HUES6 (cell line): ENCODE results near the gene LHFPL6.
A peak's percentile ranks its signal among the peaks of the same experiment; 100 is the strongest.

Experiments used
- H3K27ac ChIP-seq: 2 replicates; pipeline ENCODE4 v1.7.0; 2013; ENCODE audit warnings: low read depth, mild to moderate bottlenecking, low read length, inconsistent platforms
- H3K27me3 ChIP-seq: 2 replicates; pipeline ENCODE4 v1.6.1; 2013; ENCODE audit warnings: low read length; ENCODE audit not compliant: control insufficient read depth, insufficient read depth
- H3K36me3 ChIP-seq: 2 replicates; pipeline ENCODE4 v1.6.1; 2013; ENCODE audit warnings: low read length; ENCODE audit not compliant: control insufficient read depth, insufficient read depth
- H3K4me1 ChIP-seq: 2 replicates; pipeline ENCODE4 v1.6.1; 2013; ENCODE audit warnings: low read length; ENCODE audit not compliant: control insufficient read depth, insufficient read depth
- H3K4me3 ChIP-seq: 2 replicates; pipeline ENCODE4 v1.5.1; 2013; ENCODE audit warnings: low read depth, low read length
- H3K9ac ChIP-seq: one replicate; pipeline ENCODE4 v1.6.1; 2013; ENCODE audit warnings: mild to moderate bottlenecking, low read length
- H3K9me3 ChIP-seq: 2 replicates; pipeline ENCODE4 v1.6.1; 2013; ENCODE audit warnings: low read depth, low read length; ENCODE audit not compliant: control insufficient read depth, insufficient read depth

Gene LHFPL6

GRCh38 chr13:39494006-39494405 is 109.0 kb downstream of the LHFPL6 start:
- peaks cover 75% of the 10 kb centered on the region for H3K4me1 ChIP-seq
- H3K9ac ChIP-seq: no peak overlapping the region
- H3K4me3 ChIP-seq: no peak overlapping the region
- H3K9me3 ChIP-seq: no peaks in the 10 kb centered on the region
- peaks cover 4% of the 10 kb centered on the region; the same call in 1 of the 2 replicates for H3K27me3 ChIP-seq
- H3K36me3 ChIP-seq: no peaks in the 10 kb centered on the region
- H3K27ac ChIP-seq: no peak overlapping the region

GRCh38 chr13:39490136-39490535 is 112.9 kb downstream of the LHFPL6 start:
- H3K4me3 ChIP-seq: peak overlapping the region; percentile 30
- peak overlapping the region; percentile 51 for H3K9ac ChIP-seq
- no peaks in the 10 kb centered on the region for H3K36me3 ChIP-seq
- peaks cover 61% of the 10 kb centered on the region for H3K4me1 ChIP-seq
- H3K9me3 ChIP-seq: no peaks in the 10 kb centered on the region
- peaks cover 8% of the 10 kb centered on the region; the same call in 1 of the 2 replicates for H3K27me3 ChIP-seq
- H3K27ac ChIP-seq: peak overlapping the region; percentile 66

- no peaks in the 10 kb centered on the region for H3K36me3 ChIP-seq
- peaks cover 5% of the 10 kb centered on the region; the same call in 1 of the 2 replicates for H3K27me3 ChIP-seq
- no peak overlapping the region for H3K27ac ChIP-seq
- H3K4me3 ChIP-seq: no peak overlapping the region
- no peaks in the 10 kb centered on the region for H3K9me3 ChIP-seq
- H3K9ac ChIP-seq: no peak overlapping the region
- peaks cover 63% of the 10 kb centered on the region for H3K4me1 ChIP-seq
Observed at GRCh38 chr13:39486758-39487157, 116.2 kb downstream of the LHFPL6 start.

GRCh38 chr13:39485314-39485700 is 117.7 kb downstream of the LHFPL6 start:
- no peaks in the 10 kb centered on the region for H3K36me3 ChIP-seq
- H3K27ac ChIP-seq: no peak overlapping the region

GRCh38 chr13:39484506-39485313 is 118.3 kb downstream of the LHFPL6 start:
- no peaks in the 10 kb centered on the region for H3K36me3 ChIP-seq
- no peaks in the 10 kb centered on the region for H3K9me3 ChIP-seq
- no peak overlapping the region for H3K4me3 ChIP-seq
- no peak overlapping the region for H3K27ac ChIP-seq
- no peak overlapping the region for H3K9ac ChIP-seq
- H3K27me3 ChIP-seq: peaks cover 5% of the 10 kb centered on the region; the same call in 1 of the 2 replicates
- H3K4me1 ChIP-seq: peaks cover 49% of the 10 kb centered on the region

More at GRCh38 chr13:39485314-39485700, 117.7 kb downstream of the LHFPL6 start:
- Histone ChIP-seq H3K27me3 (peaks cover 5% of the 10 kb centered on the region; the same call in 1 of the 2 replicates), H3K4me3 (no peak overlapping the region), H3K9me3 (no peaks in the 10 kb centered on the region), H3K4me1 (peaks cover 54% of the 10 kb centered on the region), H3K9ac (no peak overlapping the region)

GRCh38 chr13:39483326-39483725 is 119.7 kb downstream of the LHFPL6 start:
- H3K36me3 ChIP-seq: no peaks in the 10 kb centered on the region
- peaks cover 41% of the 10 kb centered on the region for H3K4me1 ChIP-seq
- H3K9ac ChIP-seq: no peak overlapping the region
- H3K27me3 ChIP-seq: no peaks in the 10 kb centered on the region
- no peaks in the 10 kb centered on the region for H3K9me3 ChIP-seq
- no peak overlapping the region for H3K4me3 ChIP-seq
- no peak overlapping the region for H3K27ac ChIP-seq

- Histone ChIP-seq H3K9ac (no peak overlapping the region), H3K27ac (no peak overlapping the region), H3K27me3 (no peaks in the 10 kb centered on the region), H3K9me3 (no peaks in the 10 kb centered on the region), H3K4me1 (peaks cover 37% of the 10 kb centered on the region), H3K36me3 (no peaks in the 10 kb centered on the region), H3K4me3 (no peak overlapping the region)
Observed at GRCh38 chr13:39481491-39481890, 121.5 kb downstream of the LHFPL6 start.

GRCh38 chr13:39474600-39474999 is 128.4 kb downstream of the LHFPL6 start:
- Histone ChIP-seq H3K27ac (no peak overlapping the region), H3K4me3 (no peak overlapping the region), H3K27me3 (no peaks in the 10 kb centered on the region), H3K9me3 (no peaks in the 10 kb centered on the region), H3K4me1 (no peaks in the 10 kb centered on the region), H3K9ac (no peak overlapping the region), H3K36me3 (no peaks in the 10 kb centered on the region)

GRCh38 chr13:39469676-39470075 is 133.3 kb downstream of the LHFPL6 start:
- Histone ChIP-seq H3K4me1 (no peaks in the 10 kb centered on the region), H3K36me3 (no peaks in the 10 kb centered on the region), H3K9me3 (no peaks in the 10 kb centered on the region), H3K9ac (no peak overlapping the region), H3K4me3 (no peak overlapping the region), H3K27ac (no peak overlapping the region), H3K27me3 (no peaks in the 10 kb centered on the region)

GRCh38 chr13:39468306-39468705 is 134.7 kb downstream of the LHFPL6 start:
- Histone ChIP-seq H3K4me3 (no peak overlapping the region), H3K27me3 (no peaks in the 10 kb centered on the region), H3K36me3 (no peaks in the 10 kb centered on the region), H3K27ac (no peak overlapping the region), H3K4me1 (no peaks in the 10 kb centered on the region), H3K9me3 (no peaks in the 10 kb centered on the region), H3K9ac (no peak overlapping the region)

GRCh38 chr13:39463611-39464010 is 139.4 kb downstream of the LHFPL6 start:
- H3K27ac ChIP-seq: no peak overlapping the region
- H3K9ac ChIP-seq: no peak overlapping the region
- no peak overlapping the region for H3K4me3 ChIP-seq
- no peaks in the 10 kb centered on the region for H3K36me3 ChIP-seq
- H3K9me3 ChIP-seq: no peaks in the 10 kb centered on the region
- no peaks in the 10 kb centered on the region; the same call in 1 of the 2 replicates for H3K4me1 ChIP-seq
- no peaks in the 10 kb centered on the region for H3K27me3 ChIP-seq
